Stimulated activated CD4-positive, alpha-beta T cell treated with anti-CD3 and anti-CD28 coated beads, Interleukin-15, amount 100 ng/mL, for 24 hours (primary cell): Measurements from ENCODE around the gene MTCH1.

Source experiments
- DNase-seq: peaks from one replicate; pipeline ENCODE4 v3.0.0-alpha.2; 2020

The MTCH1 gene, protein sequence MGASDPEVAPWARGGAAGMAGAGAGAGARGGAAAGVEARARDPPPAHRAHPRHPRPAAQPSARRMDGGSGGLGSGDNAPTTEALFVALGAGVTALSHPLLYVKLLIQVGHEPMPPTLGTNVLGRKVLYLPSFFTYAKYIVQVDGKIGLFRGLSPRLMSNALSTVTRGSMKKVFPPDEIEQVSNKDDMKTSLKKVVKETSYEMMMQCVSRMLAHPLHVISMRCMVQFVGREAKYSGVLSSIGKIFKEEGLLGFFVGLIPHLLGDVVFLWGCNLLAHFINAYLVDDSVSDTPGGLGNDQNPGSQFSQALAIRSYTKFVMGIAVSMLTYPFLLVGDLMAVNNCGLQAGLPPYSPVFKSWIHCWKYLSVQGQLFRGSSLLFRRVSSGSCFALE

DNA sequence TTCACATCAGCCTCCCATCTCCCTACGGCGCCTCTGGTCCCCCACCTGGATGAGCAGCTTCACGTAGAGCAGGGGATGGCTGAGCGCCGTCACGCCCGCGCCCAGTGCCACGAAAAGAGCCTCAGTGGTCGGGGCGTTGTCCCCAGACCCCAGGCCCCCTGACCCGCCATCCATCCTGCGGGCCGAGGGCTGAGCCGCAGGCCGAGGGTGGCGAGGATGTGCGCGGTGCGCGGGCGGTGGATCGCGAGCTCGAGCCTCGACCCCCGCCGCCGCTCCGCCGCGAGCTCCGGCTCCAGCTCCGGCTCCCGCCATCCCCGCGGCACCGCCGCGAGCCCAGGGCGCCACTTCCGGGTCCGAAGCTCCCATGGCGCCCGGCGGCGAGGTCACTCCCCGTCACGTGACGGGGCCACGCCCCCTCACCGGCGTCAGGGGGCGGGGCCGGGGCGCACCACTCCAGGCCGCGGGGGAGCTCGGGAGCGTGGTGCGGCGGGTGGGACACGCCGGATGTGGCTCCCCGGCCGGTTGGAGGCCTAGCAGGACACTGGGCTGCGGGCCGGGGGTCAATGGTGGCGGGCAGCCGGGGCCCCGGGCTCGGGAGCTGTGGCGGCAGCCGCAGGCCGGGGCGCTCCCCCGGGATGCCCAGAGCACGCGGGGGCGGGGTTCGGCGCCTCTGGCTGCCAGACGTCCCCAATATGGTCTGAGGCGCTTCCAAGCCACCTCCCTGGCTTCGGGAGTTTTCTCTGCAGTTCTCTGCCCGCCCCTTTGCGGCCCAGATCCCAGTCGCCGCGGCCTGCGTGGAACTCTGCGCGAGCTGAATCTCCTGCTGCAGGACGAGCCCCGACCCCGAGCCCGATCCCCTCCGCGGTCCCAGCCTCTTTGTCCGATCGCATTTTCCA, at the start of gene MTCH1:
Gene MTCH1, minus strand, starts transcription at position 389 of the 896 bp plus-strand sequence. Its CDS starts 23 bp downstream, at position 366.
- peak; percentile 88 for DNase-seq

DNA sequence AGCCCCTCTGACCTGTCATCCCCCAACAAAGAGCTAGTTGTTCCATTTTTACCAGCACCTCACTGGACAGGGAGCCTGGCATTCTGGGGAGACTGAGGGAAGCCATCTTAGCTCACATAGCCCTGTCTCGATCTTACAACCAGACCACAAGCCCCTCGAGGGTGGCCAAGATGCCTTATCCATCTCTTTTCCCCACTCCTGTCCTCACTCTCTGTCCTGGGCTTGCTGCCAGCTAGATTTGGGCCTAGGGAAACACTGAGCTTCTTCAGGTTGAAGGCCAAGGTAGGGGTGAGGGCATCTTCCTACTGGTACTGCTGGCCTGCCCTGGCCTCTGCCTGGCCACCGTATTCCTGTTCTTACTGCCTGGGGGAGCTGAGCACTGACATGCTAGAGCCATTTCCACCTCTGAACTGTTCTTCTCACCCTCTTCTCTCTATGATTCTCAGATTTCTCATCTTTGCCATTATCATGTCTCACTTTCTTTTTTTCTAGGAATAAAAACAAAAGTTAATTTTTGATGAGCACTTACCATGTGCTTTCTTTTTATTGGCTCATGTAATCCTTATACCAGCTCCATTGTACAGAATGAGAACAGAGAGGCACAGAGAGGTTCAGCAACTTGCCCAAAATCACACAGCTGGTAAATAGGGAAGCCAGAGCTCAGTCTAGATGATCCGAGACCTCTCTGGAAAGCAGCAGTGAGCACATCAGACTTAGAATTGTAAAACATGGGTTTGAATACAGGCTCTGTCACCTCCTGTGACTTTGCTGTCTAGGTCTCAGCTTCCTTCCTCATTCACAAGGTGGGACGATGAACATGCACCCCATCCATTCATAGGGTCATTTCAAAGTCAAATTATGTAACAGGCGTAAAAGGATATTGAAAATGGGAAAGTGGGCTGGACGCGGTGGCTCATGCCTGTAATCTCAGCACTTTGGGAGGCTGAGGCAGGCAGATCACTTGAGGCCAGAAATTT, 48.1 kb upstream of the MTCH1 start:
- DNase-seq: peak; percentile 25

DNA sequence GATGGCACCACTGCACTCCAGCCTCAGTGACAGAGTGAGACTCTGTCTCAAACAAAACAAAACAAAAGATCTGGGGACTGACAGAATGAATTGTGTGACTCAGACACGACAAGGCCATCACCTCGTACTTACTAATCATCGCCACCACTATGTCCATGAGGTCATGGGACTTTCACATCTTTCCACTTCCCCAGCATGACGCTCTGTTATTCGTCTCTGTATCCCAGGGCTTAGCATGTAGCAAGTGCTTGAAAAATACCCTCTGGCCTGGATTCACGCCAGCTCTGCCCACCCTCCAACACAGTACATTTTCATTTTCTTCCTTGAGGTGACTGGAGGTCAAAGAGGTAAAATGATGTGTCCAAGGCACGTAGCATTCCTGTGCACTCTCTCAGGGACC, 47.3 kb upstream of the MTCH1 start:
- DNase-seq: peak; percentile 71

DNA sequence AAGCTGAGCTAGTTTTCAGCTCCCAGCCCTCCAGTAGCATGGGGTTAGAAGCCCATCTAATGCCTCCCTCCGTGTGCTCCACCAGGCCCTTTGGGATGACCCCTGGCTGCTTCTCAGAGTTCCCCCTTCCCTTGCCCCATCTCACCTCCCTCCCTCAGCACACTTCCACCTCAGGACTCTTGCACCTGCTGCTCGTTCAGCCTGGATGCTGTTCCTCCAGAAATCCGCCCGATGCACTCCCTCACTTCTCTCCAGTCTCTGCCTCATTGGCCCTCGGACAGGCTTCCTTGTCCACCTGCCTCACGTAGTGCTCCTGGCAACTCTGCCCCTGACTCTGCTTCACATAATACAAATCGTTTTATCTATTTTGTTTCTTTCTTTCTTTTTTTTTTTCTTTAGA, 46.2 kb upstream of the MTCH1 start:
- no peak for DNase-seq

DNA sequence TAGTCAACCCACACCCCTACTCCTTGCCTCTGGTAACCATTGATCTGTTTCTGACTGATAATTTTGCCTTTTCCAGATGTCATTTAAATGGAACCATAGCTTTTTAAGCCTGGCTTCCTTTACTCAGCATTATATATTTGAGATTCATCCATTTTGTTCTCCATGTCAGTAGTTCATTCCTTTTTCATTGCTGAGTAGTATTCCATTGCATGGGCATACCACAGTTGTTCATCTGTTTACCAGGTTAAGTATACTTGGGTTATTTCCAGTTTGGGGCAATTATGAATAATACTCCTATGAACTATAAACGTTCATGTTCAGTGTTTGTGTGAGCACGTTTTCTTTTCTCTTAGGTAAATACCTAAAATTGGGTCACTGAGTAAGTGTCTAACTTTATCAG, 44.6 kb upstream of the MTCH1 start:
- no peak for DNase-seq

DNA sequence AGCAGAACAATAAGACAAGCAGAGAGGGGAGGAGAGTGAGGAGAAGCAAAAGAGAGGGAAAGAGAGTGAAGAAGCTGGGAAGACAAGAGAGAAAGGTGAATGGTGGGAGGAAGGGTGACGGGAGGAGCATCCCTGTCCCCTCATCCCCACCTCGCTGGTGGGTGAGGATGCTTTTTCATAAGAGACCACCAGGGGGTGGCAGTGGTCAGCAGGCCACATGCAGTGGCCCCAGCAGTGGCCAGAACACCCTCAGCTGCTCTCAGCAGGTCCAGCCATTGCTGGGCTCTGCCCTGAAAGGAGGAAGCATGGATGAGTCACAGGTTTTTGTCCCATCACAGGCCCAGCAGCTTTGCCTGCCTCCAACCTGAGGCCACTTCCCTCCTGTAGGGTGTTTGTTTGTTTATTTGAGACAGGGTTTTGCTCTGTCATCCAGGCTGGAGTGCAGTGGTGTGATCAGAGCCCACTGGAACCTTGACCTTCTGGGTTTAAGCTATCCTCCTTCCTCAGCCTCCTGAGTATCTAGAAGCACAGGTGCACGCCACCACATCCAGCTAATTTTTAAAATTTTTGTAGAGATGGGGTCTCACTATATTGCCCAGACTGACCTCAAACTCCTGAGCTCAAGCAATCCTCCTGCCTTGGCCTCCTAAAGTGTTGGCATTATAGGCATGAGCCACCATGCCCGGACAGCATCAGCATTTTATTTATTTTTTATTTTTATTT, 43.4 kb upstream of the MTCH1 start:
- DNase-seq: peak; percentile 51

DNA sequence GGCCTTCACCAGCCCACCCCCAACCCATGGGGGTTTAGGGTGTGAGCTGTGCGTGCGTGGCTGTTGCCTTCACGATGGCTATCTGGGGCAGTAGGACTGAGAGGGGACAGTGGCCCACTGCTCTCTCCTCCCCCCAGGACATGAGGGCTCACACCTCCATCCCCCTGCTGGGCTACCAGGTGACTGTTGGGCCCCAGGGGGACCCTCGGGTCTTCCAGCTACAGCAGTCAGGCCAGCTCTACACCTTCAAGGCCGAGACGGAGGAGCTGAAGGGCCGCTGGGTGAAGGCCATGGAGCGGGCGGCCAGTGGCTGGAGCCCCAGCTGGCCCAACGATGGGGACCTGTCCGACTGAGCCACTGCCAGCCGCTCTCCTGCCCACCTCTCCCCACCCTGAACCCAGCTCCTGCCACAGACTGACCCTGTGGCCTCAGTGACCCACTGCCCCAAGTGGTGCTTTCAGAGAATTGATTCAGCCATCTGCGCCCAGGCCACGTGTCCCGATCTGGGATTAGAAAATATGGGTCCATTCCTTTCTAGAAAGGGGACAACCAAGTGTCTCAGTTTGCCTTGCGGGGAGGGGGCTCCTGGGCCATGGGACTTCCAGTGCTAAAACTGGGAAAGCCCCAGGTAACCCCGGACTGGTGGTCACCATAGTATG, 41.9 kb upstream of the MTCH1 start:
- no peak for DNase-seq

DNA sequence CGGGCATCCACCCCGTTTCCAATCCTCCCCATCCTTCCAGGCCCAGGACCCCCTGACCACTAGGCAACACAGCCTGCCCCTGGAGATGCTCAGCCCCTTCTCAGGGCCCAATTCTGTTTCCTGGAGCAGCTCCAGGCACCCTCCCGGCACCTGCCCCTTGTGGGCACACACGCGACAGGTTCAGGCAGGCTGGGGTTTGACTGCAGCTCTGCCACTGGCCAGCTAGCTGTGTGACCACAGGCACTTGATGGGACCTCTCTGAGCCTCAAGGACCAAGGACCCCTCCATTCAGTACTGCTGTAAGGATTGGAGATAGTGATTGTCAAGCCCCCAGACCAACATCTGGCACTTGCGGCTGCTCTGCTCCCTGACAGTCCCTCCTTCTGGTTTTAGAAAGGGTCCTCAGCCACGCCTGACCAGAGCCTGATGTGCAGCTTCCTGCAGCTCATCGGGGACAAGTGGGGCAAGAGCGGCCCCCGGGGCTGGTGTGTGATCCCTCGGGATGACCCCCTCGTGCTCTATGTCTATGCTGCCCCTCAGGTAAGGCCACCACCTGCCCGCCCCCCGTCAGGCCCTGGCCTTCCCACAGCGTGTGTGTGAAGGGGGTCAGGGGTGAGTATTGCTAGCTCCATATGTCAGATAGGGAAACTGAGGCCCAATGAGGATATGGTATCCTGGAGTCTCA, 41.2 kb upstream of the MTCH1 start:
- DNase-seq: no peak

DNA sequence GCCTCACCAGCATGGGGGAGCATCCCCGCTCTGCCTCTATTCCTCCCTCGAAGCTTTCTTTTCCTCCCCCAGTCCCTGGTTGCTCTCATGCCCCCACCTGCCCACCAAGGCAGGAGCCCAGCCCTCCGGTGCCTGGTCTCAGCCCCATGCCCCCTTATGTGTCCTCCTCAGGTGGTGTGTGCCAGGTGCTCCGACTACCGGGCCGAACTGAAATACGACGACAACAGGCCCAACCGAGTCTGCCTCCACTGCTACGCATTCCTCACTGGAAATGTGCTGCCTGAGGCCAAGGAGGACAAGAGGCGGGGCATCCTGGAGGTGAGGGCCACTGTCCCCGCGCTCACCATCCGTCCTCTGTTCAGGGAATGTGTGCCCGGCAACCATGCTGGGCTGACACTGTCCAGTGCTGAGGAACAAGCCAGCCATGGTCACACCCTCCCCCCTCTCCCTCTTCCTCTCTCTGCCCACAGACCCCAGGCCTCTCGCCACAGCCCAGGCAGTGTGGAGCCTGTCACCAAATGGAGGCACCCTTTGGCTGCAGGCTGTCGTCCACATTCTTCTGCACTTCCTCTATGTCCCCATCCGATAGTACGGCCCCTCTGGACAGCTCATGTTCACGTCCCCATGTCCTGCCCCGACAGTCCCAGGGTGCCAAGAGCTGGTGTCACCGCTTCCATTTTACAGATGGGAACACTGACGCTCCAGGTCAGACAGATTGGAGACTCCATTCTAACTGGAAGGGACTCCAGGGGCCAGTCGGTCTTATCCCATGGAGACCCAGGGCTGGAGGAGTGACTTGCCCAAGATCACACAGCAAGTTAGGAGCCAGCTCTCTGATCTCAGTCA, 39.8 kb upstream of the MTCH1 start:
- DNase-seq: no peak

DNA sequence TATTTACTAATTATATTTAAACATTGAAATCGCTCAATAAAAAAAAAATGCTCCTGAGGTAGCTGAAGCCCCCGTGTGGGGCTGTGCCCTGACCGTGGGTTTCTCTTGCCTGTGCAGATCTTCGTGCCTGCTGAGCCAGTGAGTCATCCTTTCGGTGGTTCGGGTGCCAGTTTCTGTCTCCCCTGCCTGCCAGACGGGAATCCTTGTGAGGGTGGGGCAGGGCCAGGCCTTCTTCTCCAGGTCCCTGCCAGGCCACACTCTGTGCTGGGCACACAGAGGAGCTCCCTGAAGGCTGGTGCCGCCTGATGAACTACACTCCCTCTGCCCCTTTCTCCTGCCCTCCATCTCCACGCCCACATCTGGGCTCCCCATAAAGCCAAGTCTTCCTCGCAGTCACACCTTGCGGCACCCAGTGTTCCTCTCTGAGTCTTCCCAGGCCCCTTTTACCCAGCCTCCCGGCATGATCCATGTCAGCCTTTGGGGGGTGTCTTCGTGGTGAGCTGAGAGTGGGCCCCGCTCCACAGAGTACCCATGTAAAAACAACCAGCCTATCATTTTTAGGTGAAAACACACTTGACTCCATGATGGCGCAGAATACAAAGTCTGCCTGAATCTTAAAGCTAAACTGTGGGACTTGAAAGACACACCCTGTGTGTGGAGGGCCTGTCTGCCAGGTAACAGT, 38.8 kb upstream of the MTCH1 start:
- DNase-seq: peak; percentile 76

DNA sequence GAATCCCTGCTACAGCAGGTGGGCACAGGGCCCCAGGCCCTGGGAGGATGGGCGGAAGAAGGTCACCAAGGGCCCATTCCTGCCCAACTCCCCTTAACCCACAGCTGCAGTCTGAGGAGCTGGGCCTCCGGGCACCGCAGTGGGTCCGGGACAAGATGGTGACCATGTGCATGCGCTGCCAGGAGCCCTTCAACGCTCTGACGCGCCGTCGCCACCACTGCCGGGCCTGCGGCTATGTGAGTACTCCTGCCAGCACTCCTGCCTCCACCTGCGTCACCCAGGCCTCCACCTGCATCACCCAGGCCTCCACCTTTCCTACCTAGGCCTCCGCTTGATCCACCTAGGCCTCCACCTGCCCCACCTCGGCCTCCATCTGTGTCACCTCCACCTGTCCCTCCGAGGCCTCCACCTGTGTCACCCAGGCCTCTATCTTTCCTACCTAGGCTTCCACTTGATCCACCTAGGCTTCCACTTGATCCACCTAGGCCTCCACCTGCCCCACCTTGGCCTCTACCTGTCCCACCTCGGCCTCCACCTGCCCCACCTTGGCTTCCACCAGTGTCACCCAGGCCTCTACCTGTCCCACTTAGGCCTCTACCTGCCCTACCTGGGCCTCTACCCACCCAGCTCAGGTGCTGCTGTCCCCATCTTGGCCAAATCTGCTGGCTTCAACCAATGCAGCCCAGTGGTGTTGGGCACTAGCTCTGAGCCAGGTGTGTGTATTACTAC, 36.3 kb upstream of the MTCH1 start:
- DNase-seq: no peak

DNA sequence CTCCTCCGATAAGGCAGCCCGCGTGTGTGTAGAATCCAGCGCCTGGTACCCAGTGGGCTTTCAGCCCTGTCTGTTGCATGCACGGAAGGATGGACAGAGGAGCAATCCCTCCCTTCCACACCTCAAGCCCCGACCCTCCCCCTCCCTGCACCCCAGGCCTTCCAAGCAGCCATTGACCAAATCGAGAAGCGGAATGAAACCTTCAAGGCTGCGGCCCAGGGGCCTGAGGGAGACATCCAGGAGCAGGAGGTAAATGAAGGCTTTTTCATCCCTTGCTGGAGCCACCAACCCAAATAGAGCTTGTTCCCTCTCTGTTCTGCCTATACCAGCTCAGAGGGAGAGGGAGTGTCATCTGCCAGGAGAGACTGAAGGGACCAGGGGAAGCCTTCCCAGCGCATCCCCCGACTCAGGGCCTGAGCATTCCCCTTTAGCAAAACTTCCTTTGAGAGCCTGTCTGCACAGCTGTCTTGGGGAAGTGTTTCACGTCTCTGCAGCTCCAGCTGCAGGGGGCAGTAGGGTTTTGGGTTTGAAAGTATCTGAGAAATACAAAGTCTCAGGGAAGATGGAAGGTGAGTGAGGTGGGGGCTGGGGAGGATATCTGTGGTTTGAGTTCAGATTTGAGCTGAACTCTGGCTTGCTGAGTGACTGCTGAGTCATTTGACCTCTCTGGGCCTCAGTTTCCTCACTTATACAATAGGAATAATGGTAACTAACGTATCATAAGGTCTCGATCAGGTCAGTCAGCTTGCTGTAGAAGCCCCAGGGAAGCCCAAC, 35.5 kb upstream of the MTCH1 start:
- peak; percentile 81 for DNase-seq

DNA sequence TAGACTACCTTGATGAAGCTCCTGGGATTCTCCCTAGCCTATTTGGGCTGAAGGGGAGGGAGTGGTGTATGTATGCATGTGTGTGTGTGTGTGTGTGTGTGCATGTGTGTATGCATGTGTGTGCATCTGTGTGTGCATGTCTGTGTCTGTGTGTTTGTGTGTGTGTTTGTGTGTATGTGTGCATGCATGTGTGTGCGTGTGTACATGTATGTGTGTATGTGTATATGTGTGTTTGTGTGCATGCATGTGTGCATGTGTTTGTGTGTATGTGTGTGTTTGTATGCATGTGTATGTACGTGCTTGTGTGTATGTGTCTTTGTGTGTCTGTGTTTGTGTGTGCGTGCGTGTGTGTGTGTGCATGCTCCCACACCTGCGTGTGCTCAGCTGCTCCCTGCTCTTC, 34.8 kb upstream of the MTCH1 start:
- DNase-seq: no peak

DNA sequence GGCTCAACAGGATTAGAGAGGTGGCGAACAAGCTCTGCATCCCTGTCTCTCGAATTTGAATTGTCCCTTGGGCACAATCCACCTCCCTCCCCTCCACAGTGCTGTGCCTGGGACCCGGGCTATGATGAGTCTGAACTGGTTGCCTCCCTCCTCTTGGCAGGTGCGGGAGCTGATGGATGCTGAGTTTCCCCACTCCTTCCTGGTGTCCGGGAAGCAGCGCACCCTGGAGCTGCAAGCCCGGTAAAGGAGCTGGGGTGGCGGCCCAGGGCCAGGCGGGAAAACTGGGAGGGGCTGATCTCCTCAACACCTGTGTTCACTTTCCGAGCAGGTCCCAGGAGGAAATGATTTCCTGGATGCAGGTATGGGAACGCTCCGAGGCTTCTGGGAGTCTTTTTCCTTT, 34.4 kb upstream of the MTCH1 start:
- DNase-seq: no peak

DNA sequence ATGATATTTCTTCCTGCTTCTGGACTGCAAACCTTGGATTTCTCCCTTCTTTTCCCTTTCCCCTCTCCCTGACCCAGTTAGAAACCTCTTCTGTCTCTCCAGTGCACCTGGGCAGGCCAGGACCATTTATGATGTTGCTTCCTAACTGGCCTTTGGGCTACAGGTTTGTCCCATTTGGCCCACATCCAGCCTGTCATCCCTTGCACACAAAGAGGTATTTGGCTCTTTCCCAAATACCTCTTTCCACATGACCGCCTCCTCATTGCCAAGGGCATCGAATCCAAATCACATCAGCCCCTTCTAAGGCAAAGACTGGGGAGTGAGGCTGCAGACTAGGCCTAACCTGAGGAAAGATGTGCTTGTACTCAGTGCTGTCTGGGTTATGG, 33.1 kb upstream of the MTCH1 start:
- no peak for DNase-seq

DNA sequence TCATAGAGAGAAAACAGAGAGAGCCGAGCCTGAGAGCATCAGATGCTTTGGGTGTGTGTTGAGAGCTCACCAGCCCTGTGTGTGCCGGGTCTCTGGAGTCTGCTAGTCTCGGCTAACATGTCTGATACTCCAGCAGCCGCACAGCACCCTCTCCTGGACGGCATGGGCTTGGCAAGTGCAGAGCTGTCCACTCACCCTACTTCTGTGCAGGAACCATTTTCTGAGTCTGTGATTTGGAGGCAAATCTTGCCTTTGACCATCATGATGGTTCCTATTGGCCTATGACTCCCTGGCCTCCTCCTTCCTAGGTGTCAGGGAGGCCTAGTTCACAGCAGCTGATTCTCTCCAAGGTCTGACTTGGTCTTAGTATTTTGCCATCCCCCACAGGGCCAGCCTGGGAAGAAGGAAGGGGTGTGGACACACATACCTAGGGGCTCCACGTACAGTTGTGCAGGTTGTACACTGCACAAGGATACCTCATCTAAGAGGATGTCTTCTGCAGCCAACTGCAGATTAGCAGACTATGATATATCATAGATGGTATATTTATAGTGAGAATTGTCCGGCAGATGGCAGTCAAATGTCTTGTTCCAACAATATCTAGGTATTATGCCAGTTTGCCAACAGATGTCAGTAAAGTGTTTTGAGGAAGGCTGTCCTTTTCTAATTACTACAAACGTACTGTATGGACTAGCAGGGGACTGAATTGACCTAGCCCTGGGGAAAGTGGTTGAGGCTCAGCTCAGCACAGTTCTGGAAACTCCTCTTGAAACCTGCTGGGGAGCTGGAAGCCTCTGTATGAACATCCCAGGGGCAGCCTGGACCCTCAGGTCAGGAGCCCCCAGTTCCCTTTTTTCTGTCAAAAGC, 32.4 kb upstream of the MTCH1 start:
- DNase-seq: peak; percentile 94
